ENCODE measurements around the gene RCN1. TPM values are rescaled to one million over a fixed set of nuclear protein-coding genes. Genes with fewer than 3 reads are reported as not detected.

The RCN1 gene
- total RNA-seq, 6 experiments from 2014 or later, result 30.7 to 52.4 (median 37.7) TPM

DNA sequence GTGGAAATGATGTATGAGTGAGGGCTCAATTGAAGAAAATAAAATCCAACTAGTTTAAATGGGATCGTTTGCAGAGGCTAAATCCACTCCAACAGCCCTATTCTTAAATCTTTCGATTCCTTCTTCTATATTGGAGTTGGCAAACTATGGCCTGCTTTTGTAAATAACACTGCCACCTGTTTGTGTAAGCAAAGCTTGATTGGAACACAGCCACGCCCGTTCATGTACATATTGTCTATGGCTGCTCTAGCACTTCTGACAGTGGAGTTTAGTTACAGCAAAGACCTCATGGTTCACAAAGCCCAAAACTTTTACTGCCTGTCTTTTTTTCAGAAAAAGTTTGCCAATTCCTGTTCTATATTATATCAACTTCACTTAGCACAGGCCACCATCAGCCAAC lies 40.6 kb upstream of the RCN1 start:
- ATAC-seq (no peak), DNase-seq (no peak)
- Histone ChIP-seq H3K27me3 (no peaks in the 10 kb centered on the region), H3K27ac (no peak overlapping the region), H3K9me3 (no peaks in the 10 kb centered on the region), H3K36me3 (no peaks in the 10 kb centered on the region), H3K4me3 (no peak overlapping the region), H3K4me1 (no peaks in the 10 kb centered on the region)
- TF ChIP-seq CTCF (IDR thresholded peaks at IDR 0.05) (no peak), POLR2A (IDR thresholded peaks at IDR 0.05) (no peak)
- 31% methylated on average over 4 of the region's 4 CpGs for WGBS (ENCODE audit: insufficient coverage, low coverage, low lambda C conversion rate, missing lambda C conversion rate)
- intact Hi-C loops (cut with DNase I), result loop anchor here in 1 of 2 donors (5.0 kb wide), 1 partner anchor 127 kb away; no protein-coding TSS in a partner anchor

DNA sequence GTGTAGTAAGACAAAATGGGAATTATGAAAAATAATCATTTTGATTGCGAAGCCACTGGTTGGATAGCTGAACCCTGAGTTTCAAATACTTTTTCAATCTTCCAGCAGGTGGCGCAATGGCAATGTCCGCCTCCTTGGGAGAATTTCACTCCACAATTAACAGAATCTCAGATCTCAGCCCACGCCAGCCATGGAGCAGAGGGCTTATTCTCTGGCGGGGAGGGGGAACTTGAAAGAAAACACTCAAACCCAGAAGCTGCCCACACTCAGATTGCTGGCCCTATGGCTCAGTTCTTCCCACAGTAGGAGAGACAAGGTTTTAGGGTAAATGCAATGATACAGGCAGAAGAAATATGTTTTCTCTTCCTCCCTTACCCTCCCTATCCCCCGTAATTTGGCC lies 38.7 kb upstream of the RCN1 start:
- intact Hi-C loops (cut with DNase I), result loop anchor here (2.0 to 5.0 kb wide), 2 partner anchors 121 to 125 kb away; no protein-coding TSS in a partner anchor

GRCh38 chr11:32053151-32053888 lies 37.6 kb upstream of the RCN1 start:
- TF ChIP-seq POLR2A (IDR thresholded peaks at IDR 0.05) (no peak), CTCF (IDR thresholded peaks at IDR 0.05) (no peak)
- no peak for DNase-seq
- no peak overlapping the region for H3K27ac ChIP-seq
- H3K4me3 ChIP-seq, result no peak overlapping the region
- ATAC-seq, result no peak
- H3K27me3 ChIP-seq, result no peaks in the 10 kb centered on the region
- no peaks in the 10 kb centered on the region for H3K9me3 ChIP-seq
- no peaks in the 10 kb centered on the region for H3K36me3 ChIP-seq
- intact Hi-C loops (cut with DNase I), result loop anchor here (2.0 to 5.0 kb wide), 2 partner anchors 119 to 124 kb away; no protein-coding TSS in a partner anchor
- 49% methylated on average over 7 of the region's 7 CpGs for WGBS (ENCODE audit: insufficient coverage, low coverage, low lambda C conversion rate, missing lambda C conversion rate)
- no peaks in the 10 kb centered on the region for H3K4me1 ChIP-seq

More for the DNA sequence above, 38.7 kb upstream of the RCN1 start:
- H3K27ac ChIP-seq, result no peak overlapping the region
- no peaks in the 10 kb centered on the region for H3K9me3 ChIP-seq
- H3K4me1 ChIP-seq, result no peaks in the 10 kb centered on the region
- no peaks in the 10 kb centered on the region for H3K36me3 ChIP-seq
- WGBS (ENCODE audit: insufficient coverage, low coverage, low lambda C conversion rate, missing lambda C conversion rate), result 13% methylated on average over 6 of the region's 6 CpGs
- peak; percentile 68 to 77 (median 76) for ATAC-seq
- no peak overlapping the region for H3K4me3 ChIP-seq
- TF ChIP-seq POLR2A (IDR thresholded peaks at IDR 0.05) (no peak), CTCF (IDR thresholded peaks at IDR 0.05) (peak; percentile 72 to 80 (median 76))
- DNase-seq, result peak in 2 of 3 donors; percentile 32 to 53
- H3K27me3 ChIP-seq, result no peaks in the 10 kb centered on the region

- no peaks in the 10 kb centered on the region for H3K27me3 ChIP-seq
- no peaks in the 10 kb centered on the region for H3K4me1 ChIP-seq
- DNase-seq (no peak), ATAC-seq (no peak)
- no peak overlapping the region for H3K4me3 ChIP-seq
- 83% methylated on average over 1 of the region's 2 CpGs for WGBS (ENCODE audit: insufficient coverage, low coverage, low lambda C conversion rate, missing lambda C conversion rate)
- H3K9me3 ChIP-seq, result no peaks in the 10 kb centered on the region
- intact Hi-C loops (cut with DNase I), result no loop called here
- no peak for TF ChIP-seq POLR2A (IDR thresholded peaks at IDR 0.05)
- no peak for TF ChIP-seq CTCF (IDR thresholded peaks at IDR 0.05)
- H3K36me3 ChIP-seq, result no peaks in the 10 kb centered on the region
- H3K27ac ChIP-seq, result no peak overlapping the region
Measured at GRCh38 chr11:32055861-32056260, 35.0 kb upstream of the RCN1 start.

All from right lobe of liver (tissue), 6 donors.